GM23248 (cell line): ENCODE measurements around the gene TMCO5A.

Experiments
- EZH2 ChIP-seq: fragments of 200-600 bp; sonication (generic); IDR thresholded peaks from 2 replicates; pipeline ENCODE4 v1.6.1; 2018; ENCODE audit warnings: antibody characterized with exemption, mild to moderate bottlenecking; ENCODE audit not compliant: insufficient read depth, poor library complexity, severe bottlenecking
- EZH2phosphoT487 ChIP-seq: fragments of 200-600 bp; sonication (generic); IDR thresholded peaks from 2 replicates; pipeline ENCODE4 v1.6.1; 2018; ENCODE audit warnings: antibody characterized with exemption, moderate library complexity, mild to moderate bottlenecking, low read depth; ENCODE audit not compliant: insufficient read depth

DNA sequence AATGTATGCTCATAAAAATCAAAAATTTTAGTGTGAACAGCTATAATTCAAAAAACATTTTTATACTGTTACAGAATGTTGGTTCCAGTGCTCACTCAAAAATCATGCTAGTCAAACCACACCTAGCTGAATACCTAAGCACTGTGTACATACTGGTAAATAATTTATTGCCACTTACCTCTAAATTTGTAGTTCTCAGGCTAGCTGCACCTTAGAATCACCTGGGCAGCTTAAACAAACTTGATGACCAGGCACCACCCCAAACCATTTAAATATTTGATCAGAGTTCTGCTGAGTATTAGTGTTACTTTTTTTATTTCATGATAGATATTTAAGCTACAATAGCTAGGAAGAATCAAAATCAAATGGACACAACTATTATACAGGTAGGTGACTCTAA, 32.3 kb upstream of the TMCO5A start:
- no peak for TF ChIP-seq EZH2
- TF ChIP-seq EZH2phosphoT487, result no peak
